Umbilical cord (tissue), 2 donors: ENCODE data around the gene GRIN1. TPM values are rescaled to one million over a fixed set of nuclear protein-coding genes. Genes with fewer than 3 reads are reported as not detected.

Source experiments
- DNase-seq: peaks from one replicate; pipeline ENCODE4 v3.0.0-alpha.2; 2015; ENCODE audit warnings: low spot score
- total RNA-seq: library from RNA; depleted of rRNA; stranded (reverse); fragments of >200 nt; gene quantifications from one replicate; pipeline ENCODE4 v1.2.3, GENCODE V29; 2014; ENCODE audit warnings: low replicate concordance; ENCODE audit not compliant: insufficient read depth

Gene GRIN1
- total RNA-seq, 1 donor from 2014 or later, result 5.1 TPM

DNA sequence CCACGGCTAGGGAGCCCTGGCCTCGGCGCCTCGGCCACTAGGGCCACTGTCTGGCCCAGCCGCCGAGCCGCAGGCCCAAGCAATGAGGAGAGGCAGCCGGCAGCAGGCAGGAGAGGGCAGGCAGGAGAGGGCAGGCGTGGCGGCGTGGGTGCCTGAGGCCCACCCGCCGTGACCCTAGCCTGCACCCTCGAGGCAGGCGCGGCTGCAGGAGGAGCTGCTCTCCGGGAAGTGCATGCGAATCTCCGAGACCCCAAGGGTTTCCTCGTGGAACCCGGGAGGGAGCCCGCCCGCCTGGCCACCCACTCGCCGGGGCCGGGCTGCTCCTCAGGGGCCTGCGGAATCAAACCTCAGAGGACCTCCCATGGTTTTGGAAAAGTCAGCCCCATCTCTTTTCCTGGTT, 9.3 kb downstream of the GRIN1 start:
- no peak for DNase-seq

DNA sequence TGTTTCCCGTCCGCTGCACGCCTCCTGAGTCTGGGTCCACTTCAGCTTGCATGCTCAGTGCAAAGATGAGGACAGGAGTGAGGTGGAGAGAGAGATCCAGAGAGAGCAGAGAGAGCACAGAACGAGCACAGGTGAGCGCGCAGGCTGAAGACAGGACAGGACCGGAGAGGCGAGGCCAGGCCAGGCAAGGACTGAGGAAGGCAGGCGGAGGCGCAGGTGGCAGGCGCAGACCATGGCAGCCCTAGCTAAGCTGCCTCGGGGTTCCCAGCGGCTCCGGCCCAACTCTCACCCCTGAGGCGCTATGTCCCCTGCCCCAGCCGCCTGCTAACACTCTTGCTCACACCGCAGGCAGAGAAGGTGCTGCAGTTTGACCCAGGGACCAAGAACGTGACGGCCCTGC, 9.7 kb downstream of the GRIN1 start:
- DNase-seq, result no peak

DNA sequence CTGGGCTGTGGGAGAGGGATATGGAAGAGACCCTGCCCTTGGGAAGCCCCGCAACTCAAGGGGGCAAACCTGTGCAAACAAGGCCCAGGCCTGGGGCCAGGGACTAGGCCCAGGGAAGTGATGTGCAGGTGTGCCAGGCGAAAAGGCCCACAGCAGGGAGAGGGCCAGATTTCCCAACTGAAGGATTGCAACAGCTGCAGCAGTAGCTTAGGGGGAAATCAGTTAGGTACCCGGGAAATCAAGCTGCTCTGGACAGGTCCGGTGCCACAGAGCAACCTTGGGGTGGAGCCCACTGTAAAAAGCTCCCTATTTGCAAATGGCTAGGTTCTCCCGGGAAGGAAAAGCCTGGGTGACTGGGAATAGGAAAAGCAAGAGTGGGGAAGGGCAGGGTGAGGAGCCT, 10.4 kb downstream of the GRIN1 start:
- DNase-seq, result no peak

DNA sequence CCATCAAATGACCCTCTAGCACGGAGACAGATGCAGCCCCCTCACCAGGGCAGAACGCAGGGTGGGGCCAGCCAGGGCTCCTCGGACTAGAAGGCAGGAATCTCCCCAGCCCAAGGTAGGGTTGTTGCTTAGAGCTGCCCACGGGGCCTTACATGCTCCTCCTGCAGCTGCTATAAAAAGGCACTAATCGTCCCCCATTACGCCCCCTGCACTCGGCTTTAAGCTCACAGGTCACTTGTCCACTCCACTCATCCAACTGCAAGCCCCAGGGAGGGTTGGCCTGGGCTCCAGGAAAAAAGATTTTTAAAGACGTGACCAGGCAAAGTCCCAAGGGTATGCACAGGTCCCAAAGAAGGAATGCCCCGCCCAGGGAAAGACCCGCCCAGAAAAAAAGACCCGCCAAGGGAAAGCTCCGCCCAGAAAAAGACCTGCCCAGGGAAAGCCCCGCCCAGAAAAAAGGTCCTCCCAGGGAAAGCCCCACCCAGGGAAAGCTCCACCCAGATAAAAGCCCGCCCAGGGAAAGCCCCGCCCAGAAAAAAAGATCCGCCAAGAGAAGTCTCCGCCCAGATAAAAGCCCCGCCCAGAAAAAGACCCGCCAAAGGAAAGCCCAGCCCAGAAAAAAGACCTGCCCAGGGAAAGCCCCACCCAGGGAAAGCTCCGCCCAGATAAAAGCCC, 11.1 kb downstream of the GRIN1 start:
- no peak for DNase-seq

DNA sequence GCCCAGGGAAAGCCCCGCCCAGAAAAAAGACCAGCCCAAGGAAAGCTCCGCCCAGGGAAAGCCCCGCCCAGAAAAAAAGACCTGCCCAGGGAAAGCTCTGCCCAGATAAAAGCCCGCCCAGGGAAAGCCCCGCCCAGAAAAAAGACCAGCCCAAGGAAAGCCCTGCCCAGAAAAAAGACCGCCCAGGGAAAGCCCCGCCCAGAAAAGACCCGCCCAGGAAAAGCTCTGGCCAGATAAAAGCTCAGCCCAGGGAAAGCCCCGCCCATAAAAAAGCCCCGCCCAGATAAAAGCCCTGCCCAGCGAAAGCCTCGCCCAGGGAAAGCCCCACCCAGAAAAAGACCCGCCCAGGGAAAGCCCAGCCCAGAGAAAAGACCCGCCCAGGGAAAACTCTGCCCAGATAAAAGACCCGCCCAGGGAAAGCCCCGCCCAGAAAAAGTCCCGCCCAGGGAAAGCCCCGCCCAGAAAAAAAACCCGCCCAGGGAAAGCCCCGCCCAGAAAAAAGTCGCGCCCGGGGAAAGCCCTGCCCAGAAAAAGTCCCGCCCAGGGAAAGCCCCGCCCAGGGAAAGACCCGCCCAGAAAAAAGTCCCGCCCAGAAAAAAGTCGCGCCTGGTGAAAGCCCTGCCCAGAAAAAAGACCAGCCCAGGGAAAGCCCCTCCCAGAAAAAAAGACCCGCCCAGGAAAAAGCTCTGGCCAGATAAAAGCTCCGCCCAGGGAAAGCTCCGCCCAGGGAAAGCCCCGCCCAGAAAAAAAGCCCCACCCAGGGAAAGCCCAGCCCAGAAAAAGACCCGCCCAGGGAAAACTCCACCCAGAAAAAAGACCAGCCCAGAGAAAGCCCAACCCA, 11.9 kb downstream of the GRIN1 start:
- DNase-seq, result no peak

DNA sequence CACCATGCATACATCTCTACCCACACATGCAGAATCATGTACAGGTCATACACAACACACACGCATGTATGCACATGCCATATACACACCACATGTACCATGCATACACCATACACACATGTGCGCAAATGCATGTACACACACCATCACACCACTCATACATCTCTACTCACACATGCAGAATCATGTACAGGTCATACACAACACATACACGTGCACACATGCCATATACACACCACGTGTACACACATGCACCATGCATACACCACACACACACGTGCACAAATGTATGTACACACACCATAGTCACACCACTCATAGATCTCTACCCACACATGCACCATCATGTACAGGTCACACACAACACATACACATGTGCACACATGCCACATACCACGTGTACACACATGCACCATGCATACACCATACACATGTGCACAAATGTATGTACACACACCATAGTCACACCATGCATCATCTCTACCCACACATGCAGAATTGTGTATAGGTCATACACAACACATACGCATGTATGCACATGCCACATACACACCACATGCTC, 14.0 kb downstream of the GRIN1 start:
- DNase-seq, result no peak

DNA sequence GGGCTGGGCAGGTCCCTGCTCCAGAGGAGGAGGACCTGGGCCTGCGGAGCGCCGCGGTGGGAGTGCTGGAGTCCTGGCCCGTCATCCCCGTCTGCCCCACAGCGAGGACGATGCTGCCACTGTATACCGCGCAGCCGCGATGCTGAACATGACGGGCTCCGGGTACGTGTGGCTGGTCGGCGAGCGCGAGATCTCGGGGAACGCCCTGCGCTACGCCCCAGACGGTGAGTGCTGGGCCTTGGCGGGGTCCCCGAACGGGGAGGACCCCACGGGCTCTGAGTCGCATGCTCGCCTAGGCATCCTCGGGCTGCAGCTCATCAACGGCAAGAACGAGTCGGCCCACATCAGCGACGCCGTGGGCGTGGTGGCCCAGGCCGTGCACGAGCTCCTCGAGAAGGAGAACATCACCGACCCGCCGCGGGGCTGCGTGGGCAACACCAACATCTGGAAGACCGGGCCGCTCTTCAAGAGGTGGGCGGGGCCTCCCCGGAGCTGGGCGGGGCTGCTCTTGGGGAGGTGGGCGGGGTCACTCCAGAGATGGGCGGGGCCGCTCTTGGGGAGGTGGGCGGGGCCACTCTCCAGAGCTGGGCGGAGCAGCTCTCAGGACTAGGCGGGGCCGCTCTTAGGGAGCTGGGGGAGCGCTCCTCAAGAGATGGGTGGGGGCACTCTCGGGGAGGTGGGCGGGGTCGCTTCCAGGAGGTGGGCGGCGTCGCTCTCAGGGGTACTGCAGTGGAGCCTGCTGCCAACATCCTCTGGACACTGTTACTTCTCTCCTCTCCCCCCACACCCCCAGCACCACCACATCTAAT, 17.8 kb downstream of the GRIN1 start:
- no peak for DNase-seq

DNA sequence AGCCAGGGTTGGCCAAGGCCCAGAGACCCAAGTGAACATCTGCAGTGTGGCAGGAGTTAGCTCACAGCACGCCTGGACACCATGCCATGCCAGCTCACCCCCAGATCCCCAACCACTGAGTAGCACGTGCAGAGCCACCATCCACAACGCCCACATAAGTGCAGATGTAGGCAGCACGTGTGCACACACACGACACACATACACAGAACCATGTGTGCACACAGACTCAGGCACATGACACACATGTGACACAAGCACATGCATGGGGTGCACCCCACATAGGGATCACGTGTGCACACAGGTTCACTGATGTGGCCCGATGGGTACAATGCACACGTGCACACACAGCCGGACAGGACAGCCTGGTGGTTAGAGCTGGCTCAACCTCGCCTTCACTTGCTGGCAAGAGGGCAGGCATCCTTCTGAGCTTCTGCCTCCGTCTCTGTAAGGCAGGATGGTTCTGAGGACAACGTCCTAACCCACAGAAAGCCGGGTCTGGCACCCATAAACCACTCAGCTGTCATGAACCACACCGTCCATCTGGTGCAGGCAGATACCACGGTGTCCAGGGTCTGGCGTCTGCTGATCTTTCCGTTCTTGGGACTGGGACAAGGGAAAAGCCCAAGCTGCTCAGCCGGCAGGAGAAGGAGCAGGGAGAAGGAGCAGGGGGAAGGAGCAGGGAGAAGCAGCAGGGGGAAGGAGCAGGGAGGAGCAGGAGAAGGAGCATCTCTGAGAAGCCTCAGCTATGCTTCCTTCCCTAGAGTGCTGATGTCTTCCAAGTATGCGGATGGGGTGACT, 18.9 kb downstream of the GRIN1 start:
- no peak for DNase-seq

DNA sequence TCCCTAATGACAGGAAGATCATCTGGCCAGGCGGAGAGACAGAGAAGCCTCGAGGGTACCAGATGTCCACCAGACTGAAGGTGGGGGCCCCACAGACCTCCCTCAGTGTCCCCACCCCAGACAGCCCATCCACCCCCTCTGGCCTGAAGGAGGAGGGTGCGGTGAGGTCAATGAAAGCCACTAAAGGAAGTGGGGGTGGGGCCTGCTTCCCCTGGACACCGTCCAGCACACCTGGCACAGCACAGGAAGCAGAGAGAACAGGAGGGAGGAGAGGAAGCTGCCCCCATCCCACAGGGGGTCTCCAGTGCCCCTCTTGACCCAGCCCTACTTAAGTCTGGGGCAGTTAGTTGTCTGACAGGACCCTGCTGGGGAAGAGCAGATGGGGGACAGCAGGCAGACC, 19.7 kb downstream of the GRIN1 start:
- no peak for DNase-seq

DNA sequence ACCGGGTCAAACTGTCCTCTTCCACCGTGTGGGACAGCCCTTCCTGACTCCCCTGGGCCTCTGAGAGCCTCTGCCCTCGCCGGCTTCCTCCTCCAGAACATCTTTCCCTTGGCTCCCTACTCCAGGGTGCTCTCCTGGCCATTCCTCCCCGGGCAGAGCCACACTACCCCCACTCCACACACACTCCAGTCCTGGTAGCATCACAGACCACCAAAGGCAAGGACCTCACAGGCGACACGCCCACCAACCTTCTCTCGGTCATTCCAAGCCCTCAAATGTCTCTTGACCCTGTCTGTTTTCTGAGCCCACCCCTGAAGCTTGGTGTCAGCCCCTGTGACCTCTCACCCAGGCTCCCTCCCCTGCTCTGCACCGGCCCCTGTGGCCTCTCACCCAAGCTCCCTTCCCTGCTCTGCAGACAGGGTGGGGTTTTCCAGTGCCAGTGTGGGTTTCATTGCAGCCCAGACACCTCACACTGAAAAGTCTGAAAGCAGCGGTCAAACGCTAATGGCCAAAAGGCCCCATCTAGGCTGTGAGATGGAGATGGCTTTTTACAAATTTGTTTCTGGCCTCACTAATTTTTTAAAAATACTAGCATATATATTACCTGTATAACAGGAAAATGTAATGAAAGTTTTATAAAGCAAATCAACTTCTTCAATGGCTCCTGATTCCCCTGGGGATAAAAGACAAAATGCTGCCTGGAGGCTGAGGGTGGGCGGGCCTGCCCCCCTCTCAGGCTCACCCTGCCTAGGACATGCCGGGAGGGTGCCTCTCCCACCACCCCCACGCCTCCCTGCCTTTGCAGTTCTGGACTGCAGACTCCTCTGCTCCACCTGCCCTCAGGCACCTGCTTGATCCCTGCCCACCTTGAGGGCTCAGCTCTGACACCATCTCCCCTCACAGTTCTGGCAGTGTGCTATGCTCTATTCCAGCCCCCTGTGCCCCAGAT, 20.4 kb downstream of the GRIN1 start:
- DNase-seq, result no peak

DNA sequence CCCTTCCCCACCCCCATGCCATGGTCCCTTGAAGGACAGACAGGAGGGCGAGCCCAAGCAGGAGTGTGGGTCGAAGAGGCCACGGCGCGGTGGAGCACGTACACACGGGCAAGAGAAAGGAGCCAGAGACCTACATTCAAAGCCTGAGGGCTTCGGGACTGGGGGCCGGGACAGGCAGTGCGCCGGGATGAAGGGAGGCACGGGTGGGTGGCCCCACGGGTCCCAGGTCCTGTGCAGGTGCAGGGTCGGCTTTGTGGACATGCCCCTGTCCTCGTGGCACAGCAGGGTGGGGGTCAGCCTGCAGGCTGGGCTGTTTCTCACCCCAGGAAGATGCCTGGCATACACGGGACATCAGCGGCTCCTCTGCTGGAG, 21.1 kb downstream of the GRIN1 start:
- no peak for DNase-seq

DNA sequence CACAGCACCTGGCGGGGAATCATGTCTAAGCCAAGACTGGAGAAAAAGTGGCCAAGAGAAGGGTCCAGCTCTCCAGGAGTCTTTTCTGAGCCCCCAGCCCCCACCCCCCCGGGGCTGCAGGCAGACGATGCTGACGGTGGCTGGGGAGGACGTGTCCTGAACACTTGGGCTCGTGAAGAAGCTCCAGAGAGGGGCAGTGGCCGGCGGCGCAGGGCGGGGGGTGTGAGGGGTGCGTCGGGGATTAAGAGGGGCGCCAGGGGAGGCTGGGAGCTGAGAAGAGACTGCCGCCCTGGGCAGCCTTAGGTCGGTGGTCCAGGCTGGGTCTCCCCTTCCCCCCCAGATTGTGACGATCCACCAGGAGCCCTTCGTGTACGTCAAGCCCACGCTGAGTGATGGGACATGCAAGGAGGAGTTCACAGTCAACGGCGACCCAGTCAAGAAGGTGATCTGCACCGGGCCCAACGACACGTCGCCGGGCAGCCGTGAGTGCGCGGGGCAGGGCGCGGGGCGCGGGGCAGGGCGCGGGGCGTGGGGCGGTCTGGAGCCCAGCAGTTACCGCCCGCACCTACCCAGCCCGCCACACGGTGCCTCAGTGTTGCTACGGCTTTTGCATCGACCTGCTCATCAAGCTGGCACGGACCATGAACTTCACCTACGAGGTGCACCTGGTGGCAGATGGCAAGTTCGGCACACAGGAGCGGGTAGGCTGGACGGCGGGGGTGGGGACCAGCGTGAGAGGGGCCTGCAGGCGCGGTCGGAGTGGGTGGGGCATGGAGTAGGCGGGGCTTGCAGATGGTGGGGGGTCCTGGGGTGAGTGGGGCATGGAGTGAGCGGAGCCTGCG, 22.0 kb downstream of the GRIN1 start:
- DNase-seq, result no peak

DNA sequence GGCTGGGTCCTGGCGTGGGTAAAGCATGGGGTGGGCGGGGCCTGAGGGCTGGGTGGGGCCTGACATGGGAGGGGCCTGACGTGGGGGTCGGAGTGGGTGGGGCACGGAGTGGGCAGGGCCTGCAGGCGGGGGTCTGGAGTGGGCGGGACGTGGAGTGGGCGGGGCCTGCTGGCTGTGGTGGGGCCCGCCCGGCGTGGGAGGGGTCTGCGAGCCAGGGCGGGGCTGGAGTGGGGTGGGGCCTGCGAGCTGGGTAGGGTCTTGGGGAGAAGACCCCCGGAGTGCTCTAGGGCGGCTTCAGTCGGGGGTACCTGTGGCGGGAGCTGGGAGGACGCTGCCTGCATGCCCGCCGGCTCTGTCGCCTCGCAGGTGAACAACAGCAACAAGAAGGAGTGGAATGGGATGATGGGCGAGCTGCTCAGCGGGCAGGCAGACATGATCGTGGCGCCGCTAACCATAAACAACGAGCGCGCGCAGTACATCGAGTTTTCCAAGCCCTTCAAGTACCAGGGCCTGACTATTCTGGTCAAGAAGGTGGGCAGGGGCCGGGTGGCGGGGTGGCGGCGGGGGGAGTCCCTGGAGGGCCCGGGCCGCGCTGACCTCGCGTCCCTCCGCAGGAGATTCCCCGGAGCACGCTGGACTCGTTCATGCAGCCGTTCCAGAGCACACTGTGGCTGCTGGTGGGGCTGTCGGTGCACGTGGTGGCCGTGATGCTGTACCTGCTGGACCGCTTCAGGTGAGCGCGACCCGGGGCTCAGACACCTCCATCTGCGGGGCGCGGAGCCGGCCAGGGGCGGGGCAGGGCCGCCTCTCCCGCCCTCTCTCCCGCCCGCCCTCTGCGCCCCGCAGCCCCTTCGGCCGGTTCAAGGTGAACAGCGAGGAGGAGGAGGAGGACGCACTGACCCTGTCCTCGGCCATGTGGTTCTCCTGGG, 22.9 kb downstream of the GRIN1 start:
- no peak for DNase-seq

DNA sequence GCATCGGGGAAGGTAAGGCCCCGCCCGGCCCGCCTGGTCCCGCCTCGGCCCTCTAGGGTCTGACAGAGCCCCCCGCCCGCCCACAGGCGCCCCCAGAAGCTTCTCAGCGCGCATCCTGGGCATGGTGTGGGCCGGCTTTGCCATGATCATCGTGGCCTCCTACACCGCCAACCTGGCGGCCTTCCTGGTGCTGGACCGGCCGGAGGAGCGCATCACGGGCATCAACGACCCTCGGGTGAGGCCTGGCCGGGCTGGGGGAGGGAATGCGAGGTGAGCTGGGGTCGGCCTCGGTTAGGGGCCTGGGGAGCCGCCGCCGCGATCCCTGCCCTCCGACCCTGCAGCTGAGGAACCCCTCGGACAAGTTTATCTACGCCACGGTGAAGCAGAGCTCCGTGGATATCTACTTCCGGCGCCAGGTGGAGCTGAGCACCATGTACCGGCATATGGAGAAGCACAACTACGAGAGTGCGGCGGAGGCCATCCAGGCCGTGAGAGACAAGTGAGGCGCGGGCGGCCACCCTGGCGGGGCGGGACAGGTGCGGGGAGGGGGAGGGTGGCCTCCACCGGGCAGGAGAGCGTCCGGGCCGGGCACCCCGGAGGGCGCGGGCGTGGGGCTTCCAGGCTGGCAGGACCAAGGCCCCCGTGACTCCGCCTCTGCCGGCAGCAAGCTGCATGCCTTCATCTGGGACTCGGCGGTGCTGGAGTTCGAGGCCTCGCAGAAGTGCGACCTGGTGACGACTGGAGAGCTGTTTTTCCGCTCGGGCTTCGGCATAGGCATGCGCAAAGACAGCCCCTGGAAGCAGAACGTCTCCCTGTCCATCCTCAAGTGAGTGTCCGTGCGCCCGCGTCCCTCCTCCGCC, 23.8 kb downstream of the GRIN1 start:
- no peak for DNase-seq

DNA sequence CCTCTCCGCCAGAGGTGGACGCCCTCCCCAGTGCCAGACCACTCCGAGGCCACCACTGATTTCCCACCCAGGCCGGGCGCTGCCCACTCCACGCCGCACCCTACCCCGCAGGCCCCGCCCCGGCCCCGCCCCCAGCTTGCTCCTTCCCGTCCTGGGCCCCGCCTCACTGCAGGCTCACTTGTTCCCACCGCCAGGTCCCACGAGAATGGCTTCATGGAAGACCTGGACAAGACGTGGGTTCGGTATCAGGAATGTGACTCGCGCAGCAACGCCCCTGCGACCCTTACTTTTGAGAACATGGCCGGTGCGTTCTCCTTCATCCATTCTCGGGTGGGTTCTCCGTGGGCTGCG, 24.4 kb downstream of the GRIN1 start:
- no peak for DNase-seq

DNA sequence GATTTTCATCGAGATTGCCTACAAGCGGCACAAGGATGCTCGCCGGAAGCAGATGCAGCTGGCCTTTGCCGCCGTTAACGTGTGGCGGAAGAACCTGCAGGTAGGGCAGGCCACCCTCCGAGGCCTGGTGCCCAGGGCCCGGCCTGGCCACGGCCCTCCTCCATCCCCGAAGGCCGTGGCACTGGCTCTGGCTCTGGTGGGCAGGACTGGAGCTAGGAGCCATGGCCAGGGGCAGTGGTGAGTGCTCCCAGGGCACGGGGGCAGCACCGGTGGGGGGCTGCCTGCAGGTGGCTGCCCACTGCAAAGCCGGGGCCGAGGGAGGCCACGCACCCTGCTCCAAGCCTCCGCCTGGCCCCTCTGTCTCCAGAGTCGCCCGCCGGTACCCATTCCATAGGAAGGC, 24.9 kb downstream of the GRIN1 start:
- no peak for DNase-seq
